K562 (cell line): ENCODE data around the gene ACADM. TPM values are rescaled to one million over a fixed set of nuclear protein-coding genes. Genes with fewer than 3 reads are reported as not detected.
A peak's percentile ranks its signal among the peaks of the same experiment; 100 is the strongest.

Experiments used
- BACH1 ChIP-seq: fragments of 200-800 bp; sonication (Bioruptor generic); IDR thresholded peaks from 2 replicates; pipeline ENCODE4 v1.6.1; 2016; ENCODE audit warnings: missing genetic modification characterization, missing compliant biosample characterization
- CTBP1 ChIP-seq: fragments of 450-650 bp; IDR thresholded peaks from 2 replicates; pipeline ENCODE4 v1.6.1; 2016; ENCODE audit warnings: borderline replicate concordance
- CUX1 ChIP-seq: fragments of 200-800 bp; sonication (Bioruptor generic); IDR thresholded peaks from 2 replicates; pipeline ENCODE4 v1.6.1; 2016; ENCODE audit warnings: missing genetic modification characterization, missing compliant biosample characterization
- EP400 ChIP-seq: fragments of 450-650 bp; IDR thresholded peaks from 2 replicates; pipeline ENCODE4 v1.6.1; 2017; ENCODE audit warnings: antibody characterized with exemption, mild to moderate bottlenecking, moderate library complexity
- FUS ChIP-seq: fragments of 200-400 bp; formaldehyde crosslinking; optimal IDR thresholded peaks from 2 replicates; pipeline ENCODE3; 2017; ENCODE audit warnings: low read depth, low read length
- HSF4 ChIP-seq: fragments of 250-450 bp; sonication (Bioruptor Pico); IDR thresholded peaks from 2 replicates; pipeline ENCODE4 v2.1.2; 2022; ENCODE audit warnings: mild to moderate bottlenecking, moderate library complexity, borderline replicate concordance
- IRF9 ChIP-seq: fragments of 450-650 bp; IDR thresholded peaks from 2 replicates; pipeline ENCODE4 v1.6.1; 2016; ENCODE audit warnings: missing biosample characterization, missing genetic modification characterization
- MIER1 ChIP-seq: fragments of 450-650 bp; IDR thresholded peaks from 2 replicates; pipeline ENCODE4 v1.6.1; 2016; ENCODE audit warnings: antibody characterized with exemption, mild to moderate bottlenecking, low read depth
- MYC ChIP-seq, 2 experiments: fragments of 250-450 bp in 1 of 2; sonication (Bioruptor Pico) in 1 of 2; IDR thresholded peaks; 2 replicates each; pipeline versions ENCODE4 v1.5.1 to v1.6.1; 2012 to 2021; ENCODE audit warnings: low read depth in 2 of 2, borderline replicate concordance in 1 of 2, improper control_type of control experiment in 1 of 2, low read length in 1 of 2, mild to moderate bottlenecking in 1 of 2, moderate library complexity in 1 of 2
- NCOR1 ChIP-seq: fragments of 450-650 bp; IDR thresholded peaks from 2 replicates; pipeline ENCODE4 v1.6.1; 2016; ENCODE audit warnings: mild to moderate bottlenecking, moderate library complexity
- NRF1 ChIP-seq, 2 experiments: fragments of 450-650 bp; IDR thresholded peaks in 1 of 2; conservative IDR thresholded peaks in 1 of 2; 2 replicates each; pipeline ENCODE4 v1.6.1; 2014; ENCODE audit warnings: mild to moderate bottlenecking in 2 of 2
- TCF7L2 ChIP-seq: fragments of 150-350 bp; IDR thresholded peaks from 2 replicates; pipeline ENCODE4 v1.6.1; 2016; ENCODE audit warnings: low read depth, mild to moderate bottlenecking, low read length, moderate library complexity
- TEAD1 ChIP-seq, 2 experiments: fragments of 450-650 bp in 1 of 2; sonication (generic) in 1 of 2; formaldehyde crosslinking; IDR thresholded peaks; 2 replicates each; pipeline versions ENCODE4 v1.4.0 to v1.8.0; 2020 to 2022; ENCODE audit warnings: mild to moderate bottlenecking in 2 of 2, missing genetic modification reagents in 1 of 2
- ZNF347 ChIP-seq: fragments of 450-650 bp; formaldehyde crosslinking; IDR thresholded peaks from 2 replicates; pipeline ENCODE4 v1.4.0; 2020; ENCODE audit warnings: low read depth, mild to moderate bottlenecking, moderate library complexity
- ZNF592 ChIP-seq: fragments of 450-650 bp; IDR thresholded peaks from 2 replicates; pipeline ENCODE4 v1.6.1; 2017; ENCODE audit warnings: antibody characterized with exemption, mild to moderate bottlenecking
- ZNF668 ChIP-seq: fragments of 250-450 bp; sonication (Bioruptor Pico); IDR thresholded peaks from 2 replicates; pipeline ENCODE4 v1.8.0; 2022; ENCODE audit warnings: mild to moderate bottlenecking, inconsistent platforms
- polyA plus RNA-seq, 8 experiments: library from polyadenylated mRNA; depleted of rRNA in 4 of 8; stranded (reverse) in 5 of 8; unstranded in 3 of 8; fragments of >200 nt; fragmentation: Nextera tagmentation in 2 of 8; fragmentation: Illumina TruSeq in 1 of 8; extraction: Ambion mirVana in 2 of 8; extraction: Trizol in 1 of 8; gene quantifications; 2 replicates each; pipeline versions ENCODE4 v1.2.1 to v1.2.3, GENCODE V29; 2011 to 2014; ENCODE audit warnings: inconsistent platforms in 1 of 8, missing spikeins in 1 of 8
- total RNA-seq, 7 experiments: library from RNA; depleted of rRNA in 6 of 7; stranded (reverse); fragments of >200 nt in 6 of 7; fragmentation: Illumina TruSeq in 2 of 7; extraction: Trizol in 2 of 7; gene quantifications; 2 replicates each; pipeline versions ENCODE4 v1.2.1 to v1.2.3, GENCODE V29; 2011 to 2021; ENCODE audit warnings: low replicate concordance in 1 of 7

Gene ACADM
- total and polyA plus RNA-seq, 9 of the 15 experiments (the other 6 are each of a cell fraction or from before 2014, with no cell fraction given), result 82.5 to 156 (median 123) TPM

GRCh38 chr1:75723989-75724471, 479 bp upstream of the ACADM start (continued):
- TF ChIP-seq MYC (IDR thresholded peaks at IDR 0.05; ENCODE audit: low read depth, low read length) (peak; percentile 46; the same call in 1 of the 2 replicates), MYC (CRISPR knock-in tag; IDR thresholded peaks at IDR 0.05; ENCODE audit: borderline replicate concordance, low read depth) (no peak), TEAD1 (CRISPR knock-in tag; IDR thresholded peaks at IDR 0.05) (no peak), CTBP1 (no peak), ZNF347 (no peak), ZNF668 (CRISPR knock-in tag) (0 out of 2 replicates have a peak, but pooled peaks have one; percentile 2), TCF7L2 (no peak), IRF9 (tag) (no peak), FUS (no peak), HSF4 (CRISPR knock-in tag) (no peak), NCOR1 (no peak), CUX1 (no peak), MIER1 (no peak), BACH1 (tag) (peak; percentile 25; the same call in 1 of the 2 replicates), ZNF592 (peak; percentile 74), NRF1 (conservative IDR thresholded peaks at IDR 0.05 in 1 of 2, IDR thresholded peaks at IDR 0.05 in 1 of 2) (no peak), EP400 (peak; percentile 74; the same call in 1 of the 2 replicates)
